K562 (cell line): ENCODE results near the gene BRD3. TPM values are rescaled to one million over a fixed set of nuclear protein-coding genes. Genes with fewer than 3 reads are reported as not detected.

Experiments used
- CBFA2T3 ChIP-seq: fragments of 450-650 bp; IDR thresholded peaks from 2 replicates; pipeline ENCODE4 v1.6.1; 2017
- CTCF ChIP-seq, 3 experiments: IDR thresholded peaks in 2 of 3; conservative IDR thresholded peaks in 1 of 3; 2 replicates each; pipeline ENCODE4 v1.5.1; 2011 to 2012; ENCODE audit warnings: low read length in 3 of 3, mild to moderate bottlenecking in 3 of 3, control low read depth in 2 of 3, improper control_type of control experiment in 1 of 3, inconsistent platforms in 1 of 3, low read depth in 1 of 3, mixed read lengths in 1 of 3, moderate library complexity in 1 of 3; ENCODE audit not compliant: insufficient read depth in 2 of 3
- DLX4 ChIP-seq: fragments of 250-450 bp; sonication (Bioruptor Pico); IDR thresholded peaks from 2 replicates; pipeline ENCODE4 v1.6.1; 2021; ENCODE audit warnings: mild to moderate bottlenecking
- E2F5 ChIP-seq: sonication (generic); formaldehyde crosslinking; IDR thresholded peaks from 2 replicates; pipeline ENCODE4 v1.8.0; 2022; ENCODE audit warnings: mild to moderate bottlenecking, missing genetic modification reagents
- ERF ChIP-seq: fragments of 450-650 bp; formaldehyde crosslinking; IDR thresholded peaks from 2 replicates; pipeline ENCODE4 v1.4.0; 2020; ENCODE audit warnings: mild to moderate bottlenecking, mixed read lengths
- FOXJ3 ChIP-seq: sonication (generic); formaldehyde crosslinking; IDR thresholded peaks from 2 replicates; pipeline ENCODE4 v1.4.0; 2020; ENCODE audit warnings: mild to moderate bottlenecking, missing genetic modification reagents
- FOXP4 ChIP-seq: sonication (generic); formaldehyde crosslinking; IDR thresholded peaks from 2 replicates; pipeline ENCODE4 v1.8.0; 2022; ENCODE audit warnings: mild to moderate bottlenecking, missing genetic modification reagents, borderline replicate concordance
- MLLT1 ChIP-seq, 2 experiments: fragments of 450-650 bp; IDR thresholded peaks; 2 replicates each; pipeline ENCODE4 v1.6.1; 2016
- PURB ChIP-seq: sonication (generic); formaldehyde crosslinking; IDR thresholded peaks from 2 replicates; pipeline ENCODE4 v1.9.0; 2021; ENCODE audit warnings: low read depth, mild to moderate bottlenecking, missing genetic modification reagents
- SLC30A9 ChIP-seq: fragments of 250-450 bp; sonication (Bioruptor Pico); IDR thresholded peaks from 2 replicates; pipeline ENCODE4 v1.8.0; 2022; ENCODE audit warnings: mild to moderate bottlenecking, moderate library complexity
- SMARCA4 ChIP-seq: fragments of 450-650 bp; IDR thresholded peaks from 2 replicates; pipeline ENCODE4 v1.6.1; 2016
- ZBTB49 ChIP-seq: sonication (generic); formaldehyde crosslinking; IDR thresholded peaks from 2 replicates; pipeline ENCODE4 v1.8.0; 2022; ENCODE audit warnings: missing genetic modification reagents, mild to moderate bottlenecking, borderline replicate concordance
- ZNF143 ChIP-seq: sonication (generic); formaldehyde crosslinking; IDR thresholded peaks from 2 replicates; pipeline ENCODE4 v1.9.0; 2022; ENCODE audit warnings: mild to moderate bottlenecking, missing genetic modification reagents
- ZNF146 ChIP-seq: IDR thresholded peaks from one replicate; pipeline ENCODE4 v1.6.1; 2018; ENCODE audit warnings: missing compliant biosample characterization; ENCODE audit not compliant: unreplicated experiment
- ZNF431 ChIP-seq: sonication (generic); formaldehyde crosslinking; IDR thresholded peaks from 2 replicates; pipeline ENCODE4 v1.8.0; 2022; ENCODE audit warnings: mild to moderate bottlenecking, missing genetic modification reagents
- ZNF449 ChIP-seq: fragments of 250-450 bp; sonication (Bioruptor Pico); IDR thresholded peaks from 2 replicates; pipeline ENCODE4 v1.8.0; 2022; ENCODE audit warnings: moderate library complexity, mild to moderate bottlenecking, inconsistent platforms
- polyA plus RNA-seq, 8 experiments: library from polyadenylated mRNA; depleted of rRNA in 4 of 8; stranded (reverse) in 5 of 8; unstranded in 3 of 8; fragments of >200 nt; fragmentation: Nextera tagmentation in 2 of 8; fragmentation: Illumina TruSeq in 1 of 8; extraction: Ambion mirVana in 2 of 8; extraction: Trizol in 1 of 8; gene quantifications; 2 replicates each; pipeline versions ENCODE4 v1.2.1 to v1.2.3, GENCODE V29; 2011 to 2014; ENCODE audit warnings: inconsistent platforms in 1 of 8, missing spikeins in 1 of 8
- total RNA-seq, 7 experiments: library from RNA; depleted of rRNA in 6 of 7; stranded (reverse); fragments of >200 nt in 6 of 7; fragmentation: Illumina TruSeq in 2 of 7; extraction: Trizol in 2 of 7; gene quantifications; 2 replicates each; pipeline versions ENCODE4 v1.2.1 to v1.2.3, GENCODE V29; 2011 to 2021; ENCODE audit warnings: low replicate concordance in 1 of 7

Gene BRD3
- total and polyA plus RNA-seq, 9 of the 15 experiments (the other 6 are each of a cell fraction or from before 2014, with no cell fraction given), result 0.82 to 37.1 (median 4.2) TPM

GRCh38 chr9:133992780-133993634, 74.8 kb downstream of the BRD3 start (continued):
- TF ChIP-seq PURB, result no peak
- TF ChIP-seq ZNF143 (CRISPR knock-in tag), result no peak
- no peak for TF ChIP-seq FOXJ3 (CRISPR knock-in tag)
- TF ChIP-seq ERF (CRISPR knock-in tag), result no peak
- no peak for TF ChIP-seq DLX4 (CRISPR knock-in tag)
- no peak for TF ChIP-seq CBFA2T3
- TF ChIP-seq ZBTB49 (CRISPR knock-in tag), result no peak
- TF ChIP-seq SLC30A9, result no peak
- no peak for TF ChIP-seq MLLT1 (IDR thresholded peaks at IDR 0.05)
- peak; percentile 42 to 59 (median 52); a peak in 4 of 6 replicates for TF ChIP-seq CTCF (IDR thresholded peaks at IDR 0.05 in 2 of 3, conservative IDR thresholded peaks at IDR 0.05 in 1 of 3; ENCODE audit: insufficient read depth in 2 of 3, low read depth in 1 of 3, low read length in 3 of 3)
- no peak for TF ChIP-seq E2F5
- TF ChIP-seq ZNF146 (CRISPR knock-in tag), result no peak
- no peak for TF ChIP-seq ZNF449 (CRISPR knock-in tag)
- TF ChIP-seq SMARCA4, result no peak
- TF ChIP-seq FOXP4 (CRISPR knock-in tag), result no peak
- no peak for TF ChIP-seq ZNF431 (CRISPR knock-in tag)
